NCI-H1436 treated with DMSO at 0.1 percent for 48 hours (cell line): Measurements from ENCODE around the gene TRAF7.

Experiments used
- DNase-seq: peaks from one replicate; lab custom pipeline; 2025; lab: John Stamatoyannopoulos, UW

The TRAF7 gene

DNA sequence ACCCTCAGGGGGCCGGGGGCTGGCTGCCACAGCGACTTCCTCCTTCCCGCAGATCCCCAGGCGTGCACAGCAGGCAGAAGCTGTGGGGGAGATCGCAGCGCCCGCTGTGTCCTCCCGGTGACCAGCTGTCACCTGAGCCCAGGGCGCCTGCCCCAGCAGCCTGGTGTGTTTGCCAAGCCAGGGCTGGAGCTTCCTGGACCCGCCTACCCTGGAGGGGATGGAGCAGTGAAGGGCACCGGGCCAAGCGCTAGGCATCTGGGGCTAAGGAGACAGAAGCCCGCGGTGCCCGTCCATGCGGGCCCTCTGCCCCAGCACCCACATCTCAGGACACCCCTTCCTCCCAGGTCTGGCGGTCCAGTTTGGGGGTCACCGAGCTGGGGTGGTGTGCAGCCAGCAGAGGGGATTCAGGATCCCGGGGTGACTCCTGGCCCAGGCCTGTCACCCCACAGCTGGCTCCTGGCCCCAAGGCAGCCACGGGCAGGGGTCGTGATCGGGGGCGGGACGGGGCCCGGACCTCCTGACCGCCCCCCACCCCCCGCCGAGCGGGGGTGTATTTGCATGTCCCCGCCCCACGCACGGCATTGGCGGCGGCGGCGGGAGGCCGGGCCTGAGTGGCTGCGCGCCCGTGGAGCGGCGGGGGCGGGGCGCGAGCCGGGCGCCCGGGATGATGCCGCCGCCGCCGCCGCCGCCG lies 7.5 kb upstream of the TRAF7 start, which contains the start of gene RAB26:
RAB26 (plus strand) TSS at position 645 of the 691 bp plus-strand sequence. CDS start 159 bp downstream, outside the sequence.
- no peak for DNase-seq

- no peak for DNase-seq
Measured at GRCh38 chr16:2148714-2149629, 6.6 kb upstream of the TRAF7 start.

GRCh38 chr16:2149630-2150417 lies 5.8 kb upstream of the TRAF7 start:
- no peak for DNase-seq

DNA sequence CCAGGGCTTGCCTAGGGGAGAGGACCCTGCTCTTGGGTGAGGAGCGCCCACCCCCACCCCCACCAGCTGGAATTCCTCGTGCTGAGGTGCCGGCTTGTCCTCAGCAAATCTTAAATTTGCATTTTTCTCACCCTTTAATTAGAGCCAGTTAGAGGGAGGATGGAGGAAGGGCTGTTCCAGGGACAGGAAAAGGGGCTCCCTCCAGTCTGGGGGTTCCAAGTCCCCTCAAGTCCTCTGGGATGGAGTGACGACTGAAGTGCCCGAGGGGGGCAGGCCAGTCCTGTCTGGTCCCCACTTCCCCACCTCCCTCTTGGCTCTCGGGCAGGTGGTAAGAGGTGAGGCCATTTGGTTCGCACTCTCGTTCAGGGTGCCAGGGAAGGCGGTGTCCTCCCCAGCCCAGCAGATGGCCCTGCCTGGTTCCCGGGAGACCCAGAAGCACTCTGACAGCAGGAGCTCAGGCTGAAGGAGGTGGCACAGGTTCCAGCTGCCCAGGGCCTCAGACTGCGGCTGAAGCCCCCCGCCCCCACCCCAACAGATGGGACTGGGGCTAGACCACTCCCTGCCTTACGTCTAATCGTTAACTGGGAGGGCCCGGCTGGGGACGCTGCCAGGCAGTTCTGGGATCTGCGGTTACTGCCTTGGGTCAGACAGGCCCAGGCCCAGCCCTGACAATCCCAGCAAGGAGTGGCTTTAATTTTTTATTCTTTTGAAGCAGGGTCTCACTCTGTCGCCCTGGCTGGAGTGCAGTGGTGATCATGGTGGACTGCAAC lies 5.0 kb upstream of the TRAF7 start:
- no peak for DNase-seq

GRCh38 chr16:2151188-2152091 lies 4.1 kb upstream of the TRAF7 start:
- DNase-seq, result no peak

GRCh38 chr16:2152695-2153506 lies 2.7 kb upstream of the TRAF7 start:
- no peak for DNase-seq

- DNase-seq, result no peak
Measured at GRCh38 chr16:2154533-2155090, 970 bp upstream of the TRAF7 start.

DNA sequence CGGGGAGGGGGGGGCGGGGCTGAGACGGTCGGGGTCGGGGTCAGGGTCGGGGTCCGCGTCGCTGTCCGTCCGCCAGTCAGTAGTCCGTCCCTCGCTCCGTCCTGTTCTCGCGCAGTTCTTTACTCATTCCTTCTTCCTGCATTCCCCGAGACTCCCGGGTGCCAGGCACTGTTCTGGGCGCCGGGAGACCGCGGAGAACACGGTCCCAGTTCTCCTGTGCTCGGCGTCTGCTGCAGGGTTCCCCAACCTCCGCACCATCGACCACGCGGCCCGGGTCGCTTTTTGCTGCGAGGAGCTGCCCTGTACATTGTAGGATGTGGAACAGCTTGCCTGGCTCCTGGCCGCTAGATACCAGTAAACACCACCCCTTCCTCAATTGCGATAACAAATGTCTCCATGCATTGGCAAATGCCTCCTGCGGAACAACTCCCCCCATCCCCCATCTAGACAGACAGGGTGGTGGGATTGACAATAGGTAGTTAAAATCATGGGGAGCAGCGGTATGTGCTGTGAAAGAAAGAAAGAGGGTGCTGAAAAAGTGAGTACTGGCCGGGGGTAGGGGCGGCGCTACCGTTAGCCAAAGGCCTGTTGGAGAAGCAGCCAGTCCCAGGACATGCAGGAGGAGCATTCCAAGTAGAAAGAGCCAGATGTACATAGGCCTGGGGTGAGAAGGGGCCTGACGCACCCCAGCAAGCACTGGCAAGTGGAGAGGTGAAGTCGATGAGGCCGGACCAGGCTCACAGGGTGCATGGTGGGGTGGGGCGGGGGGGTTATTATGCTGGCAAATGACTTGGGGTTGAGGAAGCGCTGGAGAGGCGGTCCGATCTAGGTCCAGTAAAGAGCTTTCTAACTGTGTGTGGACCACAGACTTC lies 631 bp downstream of the TRAF7 start:
- DNase-seq, result no peak

GRCh38 chr16:2156849-2157224 lies 1.3 kb downstream of the TRAF7 start:
- no peak for DNase-seq

DNA sequence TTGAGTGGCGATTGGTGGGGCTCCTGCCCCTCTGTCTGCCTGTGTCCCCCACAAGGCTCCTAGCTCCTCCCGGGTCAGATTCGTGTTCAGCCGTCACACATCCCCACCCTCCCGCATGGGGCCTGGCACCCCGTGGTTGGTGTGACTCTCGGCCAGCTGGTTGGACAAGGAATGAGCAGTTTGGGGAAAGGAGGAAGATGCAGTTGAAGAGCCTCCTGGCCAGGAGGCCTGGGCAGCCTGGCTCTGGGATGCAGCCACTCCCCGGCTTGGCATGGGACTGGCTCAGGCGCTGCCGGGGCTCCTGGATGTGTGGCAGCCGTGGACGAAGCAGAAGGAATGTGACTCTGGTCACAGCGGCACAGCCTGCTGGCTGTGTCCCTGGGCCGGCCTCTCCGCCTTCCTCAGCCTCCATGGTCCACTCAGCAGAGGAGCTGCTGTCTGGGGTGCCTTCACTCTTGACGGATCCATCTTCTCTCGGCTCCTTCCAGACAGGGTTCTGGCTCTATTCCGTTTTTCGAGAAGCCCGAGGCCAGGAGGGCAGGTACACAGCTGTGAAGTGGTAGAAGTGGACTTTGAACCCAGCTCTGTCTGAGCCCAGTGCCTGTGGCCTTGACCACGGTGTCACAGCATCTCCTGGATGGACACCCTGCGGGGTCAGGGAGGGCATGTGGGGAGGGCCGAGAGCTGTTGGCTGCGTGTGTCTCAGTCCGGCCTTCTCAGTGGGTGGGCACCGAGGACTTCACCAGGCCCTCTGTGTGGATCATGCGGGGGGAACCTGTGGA lies 2.1 kb downstream of the TRAF7 start:
- DNase-seq, result no peak

- no peak for DNase-seq
Measured at GRCh38 chr16:2158262-2158638, 2.7 kb downstream of the TRAF7 start.

DNA sequence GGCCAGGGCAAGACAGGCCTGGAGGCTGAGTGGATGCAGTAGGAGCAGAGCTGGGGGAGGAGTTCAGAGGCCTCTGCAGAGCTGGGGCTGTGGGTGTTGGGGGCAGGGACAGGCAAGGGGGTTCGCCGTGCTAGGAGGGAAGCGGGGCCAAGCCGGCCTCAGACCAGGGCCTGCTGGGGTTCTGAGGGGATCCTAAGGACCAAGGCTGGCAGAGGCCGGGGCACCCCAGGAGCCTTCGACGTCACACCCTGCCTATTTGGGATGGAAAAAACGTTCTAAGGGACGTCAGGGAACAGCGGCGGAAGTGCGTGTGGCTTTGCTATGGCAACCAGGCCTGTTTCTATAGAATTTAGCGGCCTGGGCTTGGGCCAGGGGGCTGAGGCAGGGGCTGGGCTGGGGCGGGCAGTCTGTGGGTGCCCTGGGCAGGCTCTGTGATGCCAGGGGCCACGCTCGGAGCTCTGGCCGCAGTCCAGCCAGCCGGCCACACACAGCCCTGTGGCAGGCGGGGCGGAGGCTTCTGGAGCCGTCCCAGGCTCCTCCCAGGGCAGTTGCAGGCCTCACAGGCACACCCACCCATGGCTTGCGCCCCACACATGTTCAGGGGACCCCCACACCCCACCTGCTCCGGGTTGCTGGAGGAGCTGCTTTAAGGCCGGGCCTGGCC lies 3.7 kb downstream of the TRAF7 start:
- DNase-seq, result no peak

GRCh38 chr16:2160915-2161551 lies 5.5 kb downstream of the TRAF7 start:
- DNase-seq, result no peak

- no peak for DNase-seq
Measured at GRCh38 chr16:2161911-2162310, 6.3 kb downstream of the TRAF7 start.

- no peak for DNase-seq
Measured at GRCh38 chr16:2162676-2163118, 7.1 kb downstream of the TRAF7 start.

GRCh38 chr16:2163211-2163881 lies 7.8 kb downstream of the TRAF7 start:
- no peak for DNase-seq
